ENCODE data around the gene SAP30BP.

SAP30BP gene

DNA sequence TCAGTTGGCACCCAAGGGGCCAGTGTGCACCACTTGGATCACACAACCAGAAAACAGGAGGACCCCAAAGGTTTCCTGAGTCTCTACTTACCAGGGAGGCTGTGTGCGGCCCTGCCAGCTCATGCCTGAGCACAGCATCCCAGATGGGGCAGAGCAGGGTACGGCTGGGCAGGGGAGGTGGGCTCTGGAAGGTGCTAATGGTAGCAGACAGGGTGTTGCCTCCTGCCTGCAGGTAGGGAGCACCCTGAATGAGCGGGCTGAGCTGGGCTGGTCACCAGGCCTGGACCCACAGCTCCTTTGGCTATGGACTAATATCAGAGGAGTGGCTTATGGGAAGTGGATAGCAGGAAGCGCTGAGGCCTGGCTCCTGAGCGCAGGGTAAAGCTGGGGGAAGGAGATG is 14.8 kb upstream of the SAP30BP start:
- no peak for DNase-seq

DNA sequence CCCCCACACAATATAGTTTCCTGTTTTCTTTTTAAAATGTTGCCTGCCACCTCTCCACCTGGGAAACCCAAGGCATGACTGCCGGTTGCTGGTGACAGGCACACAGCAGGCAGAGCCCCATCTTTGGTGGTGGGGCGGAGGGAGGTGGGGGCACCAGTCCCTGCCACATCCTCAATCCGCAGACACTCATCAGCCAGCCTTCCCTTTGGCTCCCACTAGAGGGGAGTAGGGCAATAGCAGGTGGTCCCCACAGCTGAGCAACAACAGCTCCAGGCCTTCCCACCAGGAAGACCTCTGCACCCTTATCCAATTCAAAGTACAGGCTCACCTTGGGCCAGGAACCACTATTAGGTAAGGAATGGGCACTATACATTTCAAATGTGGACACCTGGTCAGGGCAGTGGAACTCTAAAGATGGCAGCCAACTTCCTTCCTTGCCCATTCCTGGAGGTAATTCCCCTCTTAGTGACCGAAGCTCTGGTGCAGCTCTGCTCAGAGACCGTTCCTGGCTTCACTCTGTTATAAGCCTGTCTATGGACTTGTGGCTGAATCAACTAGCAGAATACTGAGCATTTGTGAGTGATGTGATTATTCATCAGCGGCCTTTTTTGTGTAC is 14.1 kb upstream of the SAP30BP start:
- peak; percentile 37 for DNase-seq

DNA sequence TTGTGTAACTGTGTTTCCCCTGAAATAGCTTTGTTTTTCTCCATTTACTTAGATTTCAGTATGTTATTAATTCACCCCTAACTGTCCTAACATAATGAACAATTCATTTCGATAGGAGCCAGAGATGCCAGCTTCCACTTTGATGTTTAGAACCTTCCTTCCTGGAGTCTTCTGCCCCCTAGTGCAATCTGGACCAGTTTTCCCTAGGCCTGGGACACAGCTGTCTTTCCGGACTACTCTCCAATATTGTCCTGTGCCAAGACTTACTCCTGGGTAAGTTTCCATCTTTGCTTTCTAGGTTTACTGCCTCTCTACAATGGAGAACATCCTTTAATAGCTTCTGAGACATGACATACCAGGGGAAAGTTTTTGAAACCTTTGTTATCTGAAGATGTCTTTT is 13.0 kb upstream of the SAP30BP start:
- DNase-seq = no peak

DNA sequence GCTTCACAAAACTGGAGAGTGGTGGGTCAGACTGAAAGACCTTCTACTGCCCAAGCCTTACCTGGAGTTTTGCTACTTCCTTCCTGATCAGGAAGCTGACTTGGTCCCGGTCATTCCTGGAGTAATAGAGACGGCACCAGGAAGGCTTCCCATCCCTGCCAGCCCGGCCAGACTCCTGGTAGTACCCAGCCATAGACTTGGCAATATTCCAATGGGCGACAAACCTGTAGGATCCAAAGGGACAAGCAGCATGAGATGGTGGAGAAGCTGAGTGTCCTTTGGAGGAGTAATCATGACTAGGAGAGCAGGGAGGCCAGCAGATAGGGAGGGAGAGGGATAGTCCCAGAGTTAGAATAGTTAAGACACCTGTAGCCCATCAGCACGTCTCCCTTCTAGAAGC is 8.9 kb upstream of the SAP30BP start:
- DNase-seq = no peak

DNA sequence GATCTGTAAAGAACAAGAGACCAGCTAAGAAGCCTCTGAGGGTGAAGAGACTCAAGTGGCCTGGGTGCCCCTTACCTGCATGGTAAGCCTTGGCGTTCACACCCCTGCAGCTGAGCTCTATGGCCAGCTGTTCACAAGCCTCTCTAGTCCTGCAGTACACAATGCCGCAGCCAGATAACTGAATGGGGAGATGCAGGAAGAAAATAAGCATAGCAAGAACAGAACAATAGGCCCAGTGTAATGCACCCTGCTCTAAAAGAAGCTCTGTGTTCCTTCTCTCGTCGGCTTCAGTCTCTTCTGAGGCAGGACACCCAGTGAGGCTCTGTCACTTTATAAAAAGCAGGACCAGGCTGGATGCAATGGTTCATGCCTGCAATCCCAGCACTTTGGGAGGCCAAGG is 5.6 kb upstream of the SAP30BP start:
- DNase-seq = no peak

DNA sequence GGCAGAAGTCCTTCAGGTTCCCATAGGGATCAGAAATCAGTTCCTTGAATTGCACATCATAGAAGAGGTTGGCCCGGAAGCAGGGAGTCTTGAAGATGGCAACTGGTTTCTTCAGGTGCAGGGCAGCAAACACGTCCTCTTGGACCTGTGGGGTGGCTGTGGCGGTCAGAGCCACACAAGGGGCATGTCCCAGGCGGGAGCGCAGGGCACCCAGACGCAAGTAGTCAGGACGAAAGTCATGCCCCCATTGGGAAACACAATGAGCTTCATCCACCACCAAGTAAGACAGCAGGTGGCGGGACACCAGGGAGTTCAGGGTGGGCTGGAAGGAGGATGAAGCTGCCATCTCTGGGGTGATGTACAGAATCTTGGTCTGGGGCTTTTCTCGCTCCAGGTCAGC is 4.6 kb upstream of the SAP30BP start:
- no peak for DNase-seq

DNA sequence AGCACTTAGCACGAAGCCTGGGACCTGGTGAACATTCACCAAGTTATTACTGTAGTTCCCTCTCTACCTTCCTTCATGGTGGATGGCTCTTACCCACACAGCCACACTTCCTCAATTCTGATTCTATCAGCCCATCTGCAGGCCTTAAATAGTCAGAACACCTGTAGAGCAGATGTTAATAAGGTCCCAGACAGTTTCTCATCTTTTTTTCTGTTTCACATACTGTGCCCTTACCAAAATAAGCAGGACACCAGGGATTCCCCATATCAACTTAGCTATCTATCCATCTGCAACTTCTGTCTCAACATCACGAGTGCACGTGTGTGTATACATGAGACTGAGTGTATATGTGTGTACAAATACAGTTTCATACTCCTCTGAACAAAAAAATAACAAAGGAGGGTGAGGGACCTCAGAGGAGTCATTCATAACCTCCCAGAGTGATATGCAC is 3.0 kb upstream of the SAP30BP start:
- no peak for DNase-seq

DNA sequence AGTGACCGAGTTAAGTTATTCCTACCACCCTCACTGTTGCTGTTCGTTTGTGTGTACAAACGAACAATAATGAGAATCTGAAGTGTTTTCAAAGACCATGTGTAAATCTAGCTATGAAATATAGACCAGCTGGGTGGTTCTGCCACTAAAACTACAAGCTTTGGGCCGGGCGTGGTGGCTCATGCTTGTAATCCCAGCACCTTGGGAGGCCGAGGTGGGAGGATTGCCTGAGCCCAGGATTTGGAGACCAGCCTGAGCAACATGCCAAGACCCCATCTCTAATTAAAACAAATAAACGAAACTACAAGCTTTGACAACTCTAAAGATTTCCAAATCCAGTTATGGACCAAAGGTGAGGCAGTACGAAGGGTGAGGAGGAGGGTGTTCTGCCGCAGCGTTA is 1.2 kb upstream of the SAP30BP start:
- no peak for DNase-seq

DNA sequence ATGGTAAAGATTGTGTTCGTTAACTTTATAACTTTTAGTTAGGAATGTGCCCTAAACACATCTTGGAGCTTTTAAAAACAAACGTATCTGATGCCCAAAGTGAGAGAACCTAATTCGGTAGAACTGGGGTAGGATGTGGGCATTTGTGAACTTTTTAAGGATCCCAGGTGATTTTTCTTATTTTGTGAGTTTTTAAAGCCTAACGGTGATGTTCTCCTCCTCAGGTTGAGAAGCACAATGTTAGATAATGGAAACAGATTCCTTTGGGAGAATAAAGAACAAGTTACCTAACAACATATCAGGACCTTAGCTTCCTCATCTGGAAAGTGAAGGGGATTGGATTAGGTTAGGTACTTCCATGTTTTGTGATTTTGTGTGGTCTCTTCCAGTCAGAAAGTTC is 687 bp downstream of the SAP30BP start:
- no peak for DNase-seq

DNA sequence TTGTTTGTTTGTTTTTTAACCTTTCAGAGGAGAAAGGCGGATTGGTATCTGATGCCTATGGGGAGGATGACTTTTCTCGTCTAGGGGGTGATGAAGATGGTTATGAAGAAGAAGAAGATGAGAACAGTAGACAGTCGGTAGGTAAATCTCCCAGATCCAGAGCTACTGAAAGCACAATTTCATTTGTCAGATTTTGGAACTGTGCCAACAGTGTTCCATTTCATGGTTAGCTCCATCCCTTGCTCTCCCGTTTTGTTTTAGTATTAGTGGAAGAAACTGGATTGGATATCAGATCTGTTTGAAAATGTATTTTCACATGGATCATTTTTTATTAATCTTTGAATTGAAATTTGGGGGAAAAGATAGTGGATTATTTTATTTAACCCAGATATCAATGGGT is 1.4 kb downstream of the SAP30BP start:
- DNase-seq = no peak

DNA sequence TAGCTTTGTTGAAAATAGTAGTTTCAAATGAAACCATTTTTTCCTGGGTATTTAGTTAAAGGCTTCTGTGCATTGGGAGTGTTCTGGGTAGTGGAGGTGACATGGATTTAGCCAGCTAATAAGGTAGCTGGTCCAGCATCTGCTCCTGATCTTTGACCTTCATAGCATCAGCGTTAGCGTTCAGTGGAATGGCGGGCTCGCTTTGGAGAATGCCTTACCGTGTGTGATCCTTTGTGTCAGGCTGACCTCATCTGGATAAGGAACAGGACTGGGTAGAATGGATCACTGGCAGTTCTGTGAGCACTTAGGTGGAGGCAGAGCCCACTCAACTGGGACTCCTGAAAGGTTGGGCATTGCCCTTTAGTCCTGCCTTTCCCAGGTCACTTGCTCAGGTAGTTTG is 3.7 kb downstream of the SAP30BP start:
- no peak for DNase-seq

DNA sequence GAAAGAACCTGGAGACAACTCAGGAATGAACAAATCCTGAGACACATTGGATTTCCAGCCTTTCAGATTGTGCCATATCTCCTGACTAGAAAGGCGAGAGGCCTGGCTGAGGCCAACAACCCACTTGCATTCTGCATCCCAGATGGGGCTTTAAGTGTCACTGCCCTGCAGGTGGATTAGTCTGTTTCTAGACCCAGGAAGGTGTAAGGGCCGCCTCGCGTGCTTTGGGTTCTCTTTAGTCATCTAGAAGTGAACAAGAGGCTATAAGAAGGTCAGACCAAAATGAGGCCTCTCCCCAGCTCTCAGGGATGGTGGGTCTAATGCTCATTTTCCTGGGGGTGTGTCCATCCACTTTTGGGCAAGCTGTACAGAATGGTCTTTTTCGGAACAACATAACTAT is 4.9 kb downstream of the SAP30BP start:
- no peak for DNase-seq

DNA sequence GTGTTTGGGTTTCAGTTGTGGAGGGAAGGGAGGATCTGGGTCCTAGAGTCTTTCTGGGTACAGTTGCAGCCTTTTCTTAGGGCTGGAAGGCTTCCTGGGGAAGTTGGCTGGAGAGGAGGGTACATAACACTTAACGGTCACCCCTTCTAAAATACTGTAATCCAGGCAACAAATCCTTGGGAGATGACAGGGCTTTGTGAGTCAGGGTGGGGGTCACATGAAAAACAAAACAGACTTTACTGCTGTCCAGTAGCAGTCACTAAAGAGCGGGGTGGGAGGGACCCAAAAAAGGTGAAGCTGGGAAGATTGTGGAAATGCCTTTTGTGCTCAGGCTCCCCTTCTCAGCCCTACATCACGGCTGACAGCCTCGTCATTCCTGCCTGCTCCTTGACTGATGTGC is 6.3 kb downstream of the SAP30BP start:
- no peak for DNase-seq

DNA sequence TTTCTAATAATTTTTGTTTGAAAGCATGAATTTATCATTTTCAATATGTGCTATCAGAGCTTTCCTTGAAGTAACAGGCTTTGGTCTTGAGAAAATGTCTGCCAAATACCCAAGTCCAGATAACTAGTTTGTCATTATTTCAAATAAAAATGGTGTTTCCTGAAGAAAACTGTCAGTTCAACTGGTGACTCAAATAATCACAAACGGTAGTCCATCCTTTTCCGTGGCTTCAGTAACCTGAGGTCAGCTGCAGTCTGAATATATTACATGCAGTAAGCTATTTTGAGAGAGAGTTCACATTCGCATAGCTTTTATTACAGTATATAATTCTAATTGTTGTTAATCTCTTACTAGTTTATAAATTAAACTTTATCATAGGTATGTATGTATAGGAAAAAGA is 9.3 kb downstream of the SAP30BP start:
- DNase-seq = no peak

DNA sequence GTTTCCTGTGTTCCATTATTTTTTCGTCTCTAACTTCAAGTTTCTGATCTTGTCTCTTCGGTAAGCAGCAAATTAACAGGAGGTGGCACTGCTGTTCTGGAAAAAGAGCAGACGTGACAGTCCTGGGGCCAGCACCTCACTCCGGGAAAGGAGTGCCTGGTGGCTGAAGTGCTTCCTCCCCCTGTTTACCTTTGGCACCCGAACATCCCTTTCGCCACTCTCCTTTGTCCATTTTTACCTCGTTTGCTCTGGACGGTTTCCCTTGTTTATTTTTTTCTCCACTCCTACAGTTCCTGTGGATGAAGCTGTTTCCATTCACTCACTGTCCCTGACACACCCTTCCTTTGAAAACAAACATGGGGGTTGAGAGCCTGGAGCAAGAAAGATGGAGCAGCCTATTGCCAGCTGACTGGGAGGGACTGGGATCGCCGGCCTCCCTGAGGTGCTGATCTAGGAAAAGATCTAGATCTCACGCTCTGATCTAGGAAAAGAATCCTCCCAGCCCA is 12.6 kb downstream of the SAP30BP start:
- no peak for DNase-seq

DNA sequence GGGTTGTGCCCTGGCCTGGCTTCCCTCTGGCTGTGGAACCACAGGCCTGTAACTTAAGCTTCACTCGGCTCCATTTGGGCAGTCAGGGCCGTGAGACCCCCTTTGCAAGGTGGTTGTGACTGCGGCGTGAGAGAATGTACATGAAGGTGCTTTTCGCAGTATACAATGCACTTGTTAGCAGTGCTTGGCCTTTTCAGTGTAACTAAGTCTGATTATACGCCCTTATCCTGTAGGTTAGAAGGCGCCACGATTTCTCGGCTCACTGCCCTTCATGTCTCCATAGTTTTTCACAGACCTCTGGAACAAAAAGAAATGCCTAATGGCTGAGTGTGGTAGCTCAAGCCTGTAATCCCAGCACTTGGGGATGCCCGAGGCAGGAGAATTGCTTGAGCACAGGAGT is 13.3 kb downstream of the SAP30BP start:
- no peak for DNase-seq

DNA sequence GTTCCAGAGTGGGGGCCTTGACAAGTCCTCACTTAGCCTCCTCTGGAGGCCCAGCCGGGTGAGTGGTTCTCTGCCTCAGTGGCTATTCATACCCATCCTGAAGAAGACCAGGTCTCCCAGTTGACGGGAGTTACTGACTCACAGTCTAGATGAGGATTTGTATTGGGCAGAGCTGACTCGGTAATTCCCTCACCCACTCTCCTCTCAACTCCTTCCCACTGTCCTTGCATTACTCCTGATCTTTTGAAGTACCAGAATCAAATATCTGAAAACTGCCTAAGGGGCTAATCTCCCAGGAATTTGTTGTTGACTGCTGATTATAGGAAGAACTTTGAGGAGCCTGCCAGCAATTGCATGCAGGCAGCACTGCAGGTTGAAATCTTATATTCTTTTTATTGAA is 14.2 kb downstream of the SAP30BP start:
- no peak for DNase-seq

DNA sequence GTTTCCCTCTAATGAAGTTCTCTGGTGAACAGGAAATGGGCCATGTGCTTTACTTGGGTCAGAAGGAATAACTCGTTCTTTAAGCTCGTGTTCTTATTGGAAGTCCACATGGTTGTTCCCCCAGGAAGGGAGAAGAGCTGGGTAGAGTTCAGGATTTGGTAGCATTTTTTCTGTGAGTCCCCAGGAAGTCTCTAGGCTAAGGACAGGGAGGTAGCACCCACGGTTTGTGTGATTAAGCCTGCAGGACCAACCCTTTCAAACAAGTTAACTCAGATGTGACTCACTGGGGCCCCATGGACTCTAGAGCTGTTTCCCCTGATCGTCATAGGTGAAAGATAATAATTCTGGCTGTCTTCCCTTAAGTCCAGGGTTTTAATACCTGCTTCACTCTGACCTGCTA is 16.4 kb downstream of the SAP30BP start:
- DNase-seq = no peak

DNA sequence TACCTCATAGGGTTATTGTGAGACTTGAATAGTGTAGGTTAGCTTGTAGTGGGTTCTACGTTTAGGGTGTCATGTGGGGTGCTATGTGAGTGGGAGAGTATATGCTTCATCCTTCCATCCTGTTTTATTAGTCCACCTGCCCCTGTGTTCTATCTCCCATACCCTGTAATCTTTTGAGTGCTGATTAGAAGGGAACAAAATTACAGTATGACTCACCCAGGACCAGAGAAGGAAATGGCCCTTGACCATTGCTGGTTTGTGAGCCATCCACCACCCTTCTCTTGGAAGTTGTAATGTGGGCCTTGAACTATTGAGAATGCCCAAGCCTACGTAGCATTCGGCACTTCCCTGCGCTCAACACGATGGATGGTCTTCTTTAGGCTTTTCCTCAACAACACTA is 17.1 kb downstream of the SAP30BP start:
- no peak for DNase-seq

DNA sequence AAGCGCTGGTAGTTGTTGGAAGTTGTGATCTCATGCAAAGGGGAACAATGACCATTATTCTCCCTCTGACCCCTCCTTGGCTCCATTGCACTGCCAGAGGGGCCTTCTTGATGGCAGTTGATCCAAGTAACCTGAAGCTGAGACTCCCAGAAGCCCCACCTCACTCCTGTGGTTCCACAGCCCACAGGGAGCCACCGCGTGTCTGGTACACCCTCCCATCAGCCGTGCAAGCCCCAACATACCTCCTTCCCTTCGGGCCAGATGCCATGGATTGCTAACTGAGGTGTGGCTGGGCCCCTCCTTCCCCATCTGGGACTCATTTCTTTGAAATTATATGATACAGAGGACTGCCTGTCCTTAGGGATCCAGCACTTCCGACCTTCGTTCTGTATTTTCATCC is 17.8 kb downstream of the SAP30BP start:
- DNase-seq = no peak

DNA sequence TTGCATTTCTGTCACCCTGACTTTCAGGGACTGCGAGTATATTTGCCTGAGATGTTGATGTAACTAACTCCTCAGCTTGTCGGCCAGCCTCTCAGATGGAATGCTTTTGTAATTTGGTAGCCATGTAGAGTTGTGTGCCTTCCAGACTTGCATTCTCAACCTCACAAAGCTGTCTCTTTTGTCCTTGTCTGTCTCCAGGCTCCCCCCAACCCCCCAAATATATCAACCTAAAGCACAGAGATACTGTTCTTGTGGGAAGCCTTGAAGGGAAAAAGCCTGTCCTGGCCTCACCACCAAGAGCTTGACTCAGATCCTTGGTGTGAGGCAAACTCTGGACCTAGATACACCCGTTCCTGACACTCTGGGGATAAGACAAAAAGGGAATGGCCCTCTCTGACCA is 18.4 kb downstream of the SAP30BP start:
- DNase-seq = no peak

DNA sequence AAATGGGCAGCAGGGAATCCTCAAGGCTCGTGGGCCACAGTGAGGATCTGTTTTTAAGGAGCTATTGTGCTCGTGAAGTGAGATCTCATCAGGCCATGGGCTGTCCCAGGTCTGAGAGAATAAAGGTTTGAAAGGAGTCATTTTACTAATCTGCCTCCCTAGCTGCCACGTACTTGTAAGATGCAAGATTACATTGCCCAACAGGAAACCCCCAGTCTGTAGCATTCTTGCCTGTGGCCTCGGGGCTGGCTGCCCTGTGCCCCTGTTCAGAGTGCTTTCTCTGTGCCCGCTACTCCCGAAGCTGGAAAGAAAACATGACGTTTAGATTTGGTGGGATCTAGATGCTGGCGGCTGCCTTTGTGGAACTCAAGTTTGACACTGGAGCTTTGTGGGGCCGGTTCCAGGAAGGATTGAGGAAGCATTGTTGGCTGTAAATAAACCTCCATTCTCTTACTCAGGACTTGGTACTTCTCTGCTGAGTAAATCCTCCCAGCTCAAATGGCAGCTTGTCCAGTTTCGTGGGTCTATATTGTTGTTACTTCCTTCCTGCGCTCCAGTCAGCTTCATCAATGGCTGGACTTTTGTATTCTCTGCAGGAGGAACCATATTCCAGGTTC is 21.2 kb downstream of the SAP30BP start:
- DNase-seq = no peak

DNA sequence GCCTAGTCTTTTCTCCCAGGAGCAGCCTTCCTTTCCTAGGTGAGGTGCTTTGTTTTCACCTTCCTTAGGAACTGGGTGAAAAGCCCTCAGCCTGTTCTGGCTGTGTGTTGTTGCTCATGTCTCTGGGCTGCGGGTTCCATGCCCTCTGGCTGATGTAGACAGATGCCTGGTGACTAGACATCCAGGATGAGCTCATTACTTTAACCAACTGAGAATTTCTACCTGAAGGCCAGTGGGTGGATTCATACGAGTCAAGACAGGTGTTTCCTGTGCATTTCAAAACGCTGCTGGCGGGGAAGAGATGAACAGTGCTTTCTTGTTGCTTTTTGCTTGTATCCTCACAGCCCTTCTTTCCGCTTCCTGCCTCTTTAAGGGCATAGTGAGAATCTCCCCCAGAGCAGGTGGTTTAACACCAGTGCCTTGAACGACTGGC is 22.3 kb downstream of the SAP30BP start:
- DNase-seq = peak; percentile 43

DNA sequence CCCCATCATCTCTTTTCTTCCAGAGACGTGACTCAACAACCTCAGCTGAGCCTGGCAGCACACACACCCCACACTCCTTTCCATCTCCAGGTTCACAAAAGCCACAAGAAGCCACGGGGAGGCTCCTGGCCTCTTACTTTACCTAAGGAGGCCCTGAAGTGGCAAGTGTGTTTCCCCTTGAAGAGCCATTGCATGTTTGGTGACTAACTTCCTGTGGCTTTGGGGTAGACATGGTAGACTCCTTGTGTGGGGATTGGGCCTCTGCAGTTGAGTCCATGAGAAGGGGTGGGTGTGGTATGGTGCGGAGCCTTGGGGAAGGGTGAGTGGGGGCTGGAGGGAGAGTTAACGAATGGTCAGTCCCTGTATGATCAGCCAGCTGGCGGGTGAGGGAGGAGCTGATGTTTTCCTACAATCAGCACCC is 24.2 kb downstream of the SAP30BP start:
- DNase-seq = peak; percentile 67

Data from stimulated activated CD4-positive, alpha-beta T cell treated with anti-CD3 and anti-CD28 coated beads, Interleukin-15, amount 100 ng/mL, for 24 hours (primary cell).